ENCODE measurements around the gene EIF2D.

The EIF2D gene

GRCh38 chr1:206612129-206612876 is at the start of gene EIF2D:
Gene EIF2D, minus strand, starts transcription at chr1:206612465. Its CDS starts 123 bp downstream, at chr1:206612342.
- peak within 1 kb of the TSS; percentile 59 for H3K4me3 ChIP-seq (ENCODE audit: low read depth, low read length)
- in situ Hi-C loops (cut with HindIII; ENCODE audit: low sequenced_read_pairs), result no loop called here

DNA sequence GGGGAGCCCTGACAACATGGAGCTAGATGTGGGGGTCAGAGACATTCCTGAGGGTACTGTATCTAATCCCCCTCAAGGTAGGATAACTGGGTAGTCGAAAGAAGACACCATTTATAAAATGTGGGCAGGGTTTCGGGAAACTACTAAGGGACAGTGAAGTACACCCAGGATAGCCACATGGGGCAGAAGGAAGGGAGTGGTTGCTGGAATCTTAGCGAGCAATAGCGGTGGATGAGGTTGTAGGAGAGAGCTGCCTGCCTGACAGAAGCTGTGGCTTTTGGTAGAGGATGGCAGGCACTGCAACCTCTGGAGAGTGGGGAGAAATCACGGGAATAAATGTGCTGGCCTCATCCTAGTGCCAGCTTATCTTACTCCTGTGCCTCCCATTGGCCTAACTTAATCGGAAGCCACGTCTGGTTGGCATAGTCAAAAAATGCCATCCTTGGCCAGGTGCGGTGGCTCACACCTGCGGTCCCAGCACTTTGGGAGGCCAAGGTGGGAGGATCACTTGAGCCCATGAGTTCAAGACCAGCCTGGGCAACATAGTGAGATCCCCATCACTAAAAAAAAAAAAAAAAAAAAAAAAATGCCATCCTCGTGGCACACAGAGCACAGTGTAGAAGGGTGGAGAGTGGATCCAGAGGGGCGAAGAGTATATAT is 49.0 kb upstream of the EIF2D start:
- TF ChIP-seq, protein P1, sequence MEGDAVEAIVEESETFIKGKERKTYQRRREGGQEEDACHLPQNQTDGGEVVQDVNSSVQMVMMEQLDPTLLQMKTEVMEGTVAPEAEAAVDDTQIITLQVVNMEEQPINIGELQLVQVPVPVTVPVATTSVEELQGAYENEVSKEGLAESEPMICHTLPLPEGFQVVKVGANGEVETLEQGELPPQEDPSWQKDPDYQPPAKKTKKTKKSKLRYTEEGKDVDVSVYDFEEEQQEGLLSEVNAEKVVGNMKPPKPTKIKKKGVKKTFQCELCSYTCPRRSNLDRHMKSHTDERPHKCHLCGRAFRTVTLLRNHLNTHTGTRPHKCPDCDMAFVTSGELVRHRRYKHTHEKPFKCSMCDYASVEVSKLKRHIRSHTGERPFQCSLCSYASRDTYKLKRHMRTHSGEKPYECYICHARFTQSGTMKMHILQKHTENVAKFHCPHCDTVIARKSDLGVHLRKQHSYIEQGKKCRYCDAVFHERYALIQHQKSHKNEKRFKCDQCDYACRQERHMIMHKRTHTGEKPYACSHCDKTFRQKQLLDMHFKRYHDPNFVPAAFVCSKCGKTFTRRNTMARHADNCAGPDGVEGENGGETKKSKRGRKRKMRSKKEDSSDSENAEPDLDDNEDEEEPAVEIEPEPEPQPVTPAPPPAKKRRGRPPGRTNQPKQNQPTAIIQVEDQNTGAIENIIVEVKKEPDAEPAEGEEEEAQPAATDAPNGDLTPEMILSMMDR (IDR thresholded peaks at IDR 0.05; ENCODE audit: low read depth, low read length, missing control alignments), result no peak
- in situ Hi-C loops (cut with HindIII; ENCODE audit: low sequenced_read_pairs), result no loop called here
- DNase-seq (ENCODE audit: low read depth), result no peak
- H3K4me3 ChIP-seq (ENCODE audit: low read depth, low read length), result no peak overlapping the region

More at GRCh38 chr1:206612129-206612876, at the start of gene EIF2D:
- TF ChIP-seq, protein P1 (IDR thresholded peaks at IDR 0.05; ENCODE audit: low read depth, low read length, missing control alignments), result peak; percentile 89
- peak; percentile 72 for DNase-seq (ENCODE audit: low read depth)

DNA sequence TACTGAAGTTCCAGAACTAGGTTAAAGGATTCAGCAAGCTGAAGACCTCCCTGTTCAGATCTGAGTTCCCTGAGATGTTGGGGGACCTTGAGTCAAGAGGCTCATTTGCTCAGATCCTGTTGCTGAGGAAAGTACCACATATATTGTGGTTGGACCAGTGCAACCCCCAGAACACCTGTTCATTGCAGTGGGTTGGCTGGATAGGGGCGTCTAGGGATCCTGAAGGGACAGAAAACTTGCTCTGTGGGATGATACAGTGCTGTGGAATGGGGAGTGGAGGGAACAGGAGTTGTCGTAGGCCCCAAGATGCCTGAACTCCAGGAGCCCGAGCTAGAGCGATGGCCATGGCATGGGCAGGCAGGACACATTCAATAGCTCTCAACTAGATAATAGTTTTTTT is 47.9 kb upstream of the EIF2D start:
- no peak overlapping the region for H3K4me3 ChIP-seq (ENCODE audit: low read depth, low read length)
- in situ Hi-C loops (cut with HindIII; ENCODE audit: low sequenced_read_pairs), result no loop called here
- DNase-seq (ENCODE audit: low read depth), result no peak
- TF ChIP-seq, protein P1 (IDR thresholded peaks at IDR 0.05; ENCODE audit: low read depth, low read length, missing control alignments), result no peak

DNA sequence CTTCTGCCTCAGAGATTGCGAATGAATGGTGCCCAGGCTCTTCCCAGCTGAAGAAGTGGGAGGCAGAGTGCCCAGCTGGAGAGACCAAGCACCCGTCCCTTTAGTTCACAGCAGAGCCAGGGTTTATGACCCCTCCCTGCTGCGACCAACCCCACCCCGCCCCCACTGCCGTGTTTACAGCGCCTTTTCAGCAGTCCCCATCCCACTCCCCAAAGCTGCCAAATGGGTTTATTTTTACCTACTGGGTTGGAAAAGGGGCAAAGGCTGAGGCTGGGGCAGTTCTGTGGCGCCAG is 46.7 kb upstream of the EIF2D start:
- TF ChIP-seq, protein P1 (IDR thresholded peaks at IDR 0.05; ENCODE audit: low read depth, low read length, missing control alignments), result no peak
- H3K4me3 ChIP-seq (ENCODE audit: low read depth, low read length), result no peak overlapping the region
- no peak for DNase-seq (ENCODE audit: low read depth)
- in situ Hi-C loops (cut with HindIII; ENCODE audit: low sequenced_read_pairs), result no loop called here

DNA sequence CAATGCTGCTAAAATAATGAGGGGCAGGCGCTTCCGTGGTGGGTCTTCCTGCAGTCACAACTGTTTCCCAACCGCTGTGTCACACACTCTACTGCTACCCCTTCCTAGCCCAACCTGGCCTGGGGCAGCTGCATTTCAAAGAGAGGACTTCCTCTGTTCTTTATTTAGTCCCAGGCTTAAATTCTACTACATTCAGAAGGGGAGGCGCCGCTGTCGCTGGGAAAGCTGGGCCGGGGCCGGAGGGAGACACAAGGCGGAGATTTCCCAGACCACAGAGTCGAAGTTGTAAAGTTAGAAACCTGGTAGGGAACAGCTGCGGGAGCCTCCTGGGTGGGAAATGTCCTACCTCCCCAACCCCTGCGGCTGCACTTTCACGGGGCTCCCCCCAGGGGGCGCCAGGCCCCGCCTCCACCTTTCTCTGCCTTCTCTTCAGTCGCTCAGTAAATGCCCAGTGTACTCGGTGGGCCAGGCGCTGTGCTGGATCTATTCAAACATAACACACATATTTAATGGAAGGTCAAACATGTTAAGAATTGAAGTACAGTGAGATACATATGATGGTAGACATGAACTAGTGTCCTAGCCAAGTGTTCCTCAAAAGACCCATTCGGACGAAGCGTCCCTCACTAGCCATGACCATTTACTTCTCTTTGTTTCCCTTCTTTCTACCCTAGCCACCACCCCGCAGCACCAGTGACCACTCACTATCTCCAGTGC is 46.2 kb upstream of the EIF2D start:
- TF ChIP-seq, protein P1 (IDR thresholded peaks at IDR 0.05; ENCODE audit: low read depth, low read length, missing control alignments), result peak; percentile 64
- in situ Hi-C loops (cut with HindIII; ENCODE audit: low sequenced_read_pairs), result no loop called here
- no peak overlapping the region for H3K4me3 ChIP-seq (ENCODE audit: low read depth, low read length)
- DNase-seq (ENCODE audit: low read depth), result no peak

GRCh38 chr1:206657751-206658150 is 45.5 kb upstream of the EIF2D start:
- TF ChIP-seq, protein P1 (IDR thresholded peaks at IDR 0.05; ENCODE audit: low read depth, low read length, missing control alignments), result no peak
- in situ Hi-C loops (cut with HindIII; ENCODE audit: low sequenced_read_pairs), result no loop called here
- DNase-seq (ENCODE audit: low read depth), result no peak
- H3K4me3 ChIP-seq (ENCODE audit: low read depth, low read length), result no peak overlapping the region

Data from astrocyte of the cerebellum (primary cell).